ENCODE data around the gene CREBBP.

DNA sequence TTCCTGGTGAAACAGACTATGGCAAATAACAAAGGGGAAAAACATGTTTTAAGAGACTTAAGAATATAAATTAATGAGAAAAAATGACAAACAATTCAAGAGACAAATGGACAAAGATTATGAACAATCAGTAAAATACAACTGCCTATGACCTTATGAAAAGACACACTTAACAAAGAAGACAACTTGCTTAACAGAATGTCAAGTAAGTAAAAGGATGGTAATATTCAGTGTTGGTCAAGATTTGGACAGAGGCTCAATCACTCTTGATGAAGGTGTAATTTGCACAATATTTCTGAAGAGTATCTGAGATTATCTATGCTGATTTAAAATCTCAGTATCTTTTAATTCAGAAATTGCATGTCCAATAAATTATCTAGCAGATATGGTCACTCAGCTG lies 34.4 kb downstream of the CREBBP start:
- TF ChIP-seq, protein P1, sequence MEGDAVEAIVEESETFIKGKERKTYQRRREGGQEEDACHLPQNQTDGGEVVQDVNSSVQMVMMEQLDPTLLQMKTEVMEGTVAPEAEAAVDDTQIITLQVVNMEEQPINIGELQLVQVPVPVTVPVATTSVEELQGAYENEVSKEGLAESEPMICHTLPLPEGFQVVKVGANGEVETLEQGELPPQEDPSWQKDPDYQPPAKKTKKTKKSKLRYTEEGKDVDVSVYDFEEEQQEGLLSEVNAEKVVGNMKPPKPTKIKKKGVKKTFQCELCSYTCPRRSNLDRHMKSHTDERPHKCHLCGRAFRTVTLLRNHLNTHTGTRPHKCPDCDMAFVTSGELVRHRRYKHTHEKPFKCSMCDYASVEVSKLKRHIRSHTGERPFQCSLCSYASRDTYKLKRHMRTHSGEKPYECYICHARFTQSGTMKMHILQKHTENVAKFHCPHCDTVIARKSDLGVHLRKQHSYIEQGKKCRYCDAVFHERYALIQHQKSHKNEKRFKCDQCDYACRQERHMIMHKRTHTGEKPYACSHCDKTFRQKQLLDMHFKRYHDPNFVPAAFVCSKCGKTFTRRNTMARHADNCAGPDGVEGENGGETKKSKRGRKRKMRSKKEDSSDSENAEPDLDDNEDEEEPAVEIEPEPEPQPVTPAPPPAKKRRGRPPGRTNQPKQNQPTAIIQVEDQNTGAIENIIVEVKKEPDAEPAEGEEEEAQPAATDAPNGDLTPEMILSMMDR (IDR thresholded peaks at IDR 0.05), result no peak
- no peak for TF ChIP-seq POLR2A (IDR thresholded peaks at IDR 0.05)
